ENCODE data around the gene PDZD2. TPM values are rescaled to one million over a fixed set of nuclear protein-coding genes. Genes with fewer than 3 reads are reported as not detected.
"Not testable (repeated sequence)": the region's sequence is repeated elsewhere in the genome, so short reads cannot be mapped to it uniquely, and the experiment has no call there.

Gene PDZD2
- total RNA-seq, 1 donor from 2014 or later = 42.7 TPM

- TF ChIP-seq CTCF (IDR thresholded peaks at IDR 0.05) = no peak
- no peak for TF ChIP-seq POLR2A (IDR thresholded peaks at IDR 0.05)
- no peak for TF ChIP-seq POLR2AphosphoS5 (IDR thresholded peaks at IDR 0.05; ENCODE audit: insufficient read depth in 1 of 2, low read depth in 1 of 2)
- DNase-seq (ENCODE audit: extremely low spot score in 2 of 2) = no peak
- no peaks in the 10 kb centered on the region for H3K4me1 ChIP-seq
- intact Hi-C loops (cut with DNase I) = no loop called here
- no peaks in the 10 kb centered on the region for H3K9me3 ChIP-seq
- H3K36me3 ChIP-seq = no peaks in the 10 kb centered on the region
- H3K27ac ChIP-seq = no peak overlapping the region
- no peaks in the 10 kb centered on the region for H3K27me3 ChIP-seq
- no peak overlapping the region for H3K4me3 ChIP-seq
These were observed 432.5 kb downstream of the PDZD2 start for GRCh38 chr5:32071351-32071944.

GRCh38 chr5:32072054-32072453, 433.1 kb downstream of the PDZD2 start:
- Histone ChIP-seq H3K4me3 (no peak overlapping the region), H3K9me3 (no peaks in the 10 kb centered on the region), H3K27ac (no peak overlapping the region), H3K27me3 (no peaks in the 10 kb centered on the region), H3K36me3 (no peaks in the 10 kb centered on the region), H3K4me1 (no peaks in the 10 kb centered on the region)
- TF ChIP-seq POLR2AphosphoS5 (IDR thresholded peaks at IDR 0.05; ENCODE audit: insufficient read depth in 1 of 2, low read depth in 1 of 2) (no peak), POLR2A (IDR thresholded peaks at IDR 0.05) (no peak), CTCF (IDR thresholded peaks at IDR 0.05) (no peak)
- intact Hi-C loops (cut with DNase I) = no loop called here
- no peak for DNase-seq (ENCODE audit: extremely low spot score in 2 of 2)

GRCh38 chr5:32074401-32074800, 435.5 kb downstream of the PDZD2 start:
- no peak for DNase-seq (ENCODE audit: extremely low spot score in 2 of 2)
- no peaks in the 10 kb centered on the region for H3K27me3 ChIP-seq
- H3K9me3 ChIP-seq = no peaks in the 10 kb centered on the region
- TF ChIP-seq CTCF (IDR thresholded peaks at IDR 0.05) (no peak), POLR2A (IDR thresholded peaks at IDR 0.05) (no peak)
- H3K4me1 ChIP-seq = no peaks in the 10 kb centered on the region
- no peak overlapping the region for H3K27ac ChIP-seq
- intact Hi-C loops (cut with DNase I) = no loop called here
- H3K36me3 ChIP-seq = no peaks in the 10 kb centered on the region
- H3K4me3 ChIP-seq = no peak overlapping the region

- TF ChIP-seq POLR2A (IDR thresholded peaks at IDR 0.05) (no peak), POLR2AphosphoS5 (IDR thresholded peaks at IDR 0.05; ENCODE audit: insufficient read depth in 1 of 2, low read depth in 1 of 2) (peak in 1 of 2 donors; percentile 54), CTCF (IDR thresholded peaks at IDR 0.05) (peak; percentile 50 to 71 (median 69))
- Histone ChIP-seq H3K27ac (no peak overlapping the region), H3K9me3 (no peaks in the 10 kb centered on the region), H3K36me3 (no peaks in the 10 kb centered on the region), H3K4me3 (no peak overlapping the region), H3K4me1 (no peaks in the 10 kb centered on the region), H3K27me3 (no peaks in the 10 kb centered on the region)
- intact Hi-C loops (cut with DNase I) = loop anchor here (5.0 kb wide), 1 partner anchor 250 kb away; no protein-coding TSS in a partner anchor
- DNase-seq (ENCODE audit: extremely low spot score in 2 of 2) = no peak
These were observed 438.1 kb downstream of the PDZD2 start for GRCh38 chr5:32076699-32077695.

- not testable (repeated sequence) for H3K27ac ChIP-seq; H3K4me3 ChIP-seq; H3K36me3 ChIP-seq; H3K9me3 ChIP-seq; H3K27me3 ChIP-seq; H3K4me1 ChIP-seq; DNase-seq (ENCODE audit: extremely low spot score in 2 of 2)
- intact Hi-C loops (cut with DNase I) = loop anchor here (5.0 kb wide), 1 partner anchor 252 kb away; no protein-coding TSS in a partner anchor
These were observed 439.9 kb downstream of the PDZD2 start for GRCh38 chr5:32078855-32079254.

- H3K27ac ChIP-seq; H3K4me3 ChIP-seq; H3K27me3 ChIP-seq; H3K36me3 ChIP-seq; DNase-seq (ENCODE audit: extremely low spot score in 2 of 2); H3K9me3 ChIP-seq; H3K4me1 ChIP-seq; intact Hi-C loops (cut with DNase I): not testable (repeated sequence)
These were observed 441.6 kb downstream of the PDZD2 start for GRCh38 chr5:32080565-32080964.

Data from vagina (tissue), 2 donors.